ENCODE results near the gene CST9.
A peak's percentile ranks its signal among the peaks of the same experiment; 100 is the strongest.

The CST9 gene

GRCh38 chr20:23640671-23641667 lies 35.3 kb upstream of the CST9 start:
- no peak overlapping the region for H3K27ac ChIP-seq

DNA sequence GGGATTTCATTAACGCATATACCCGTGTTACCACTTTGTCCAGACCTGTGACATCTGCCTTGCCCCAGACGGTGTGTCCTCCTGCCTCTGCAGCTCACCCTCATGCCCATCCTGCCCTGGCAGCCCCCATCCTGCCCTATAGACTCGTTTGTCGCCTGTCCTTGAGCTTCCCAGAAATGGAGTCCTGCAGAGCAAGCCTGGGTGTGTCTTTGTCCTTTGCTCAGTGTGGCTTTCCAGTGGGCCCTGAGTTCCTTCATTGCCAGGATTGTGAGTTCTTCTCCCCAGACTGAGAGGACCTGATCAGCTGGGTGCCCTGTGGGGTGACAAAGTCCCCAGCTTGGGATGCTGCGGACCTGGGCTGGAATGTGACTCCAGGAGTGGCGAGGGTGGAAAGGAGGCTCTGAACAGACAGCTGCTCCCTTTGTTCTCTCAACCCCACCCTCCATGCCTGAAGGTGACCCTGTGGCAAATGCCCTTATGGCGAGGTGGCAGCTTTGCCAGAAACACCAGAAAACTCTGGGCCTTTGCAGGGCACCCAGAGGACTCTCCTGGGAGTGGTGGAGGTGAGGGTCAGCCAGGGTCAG lies 34.4 kb upstream of the CST9 start:
- TF ChIP-seq, protein P1, sequence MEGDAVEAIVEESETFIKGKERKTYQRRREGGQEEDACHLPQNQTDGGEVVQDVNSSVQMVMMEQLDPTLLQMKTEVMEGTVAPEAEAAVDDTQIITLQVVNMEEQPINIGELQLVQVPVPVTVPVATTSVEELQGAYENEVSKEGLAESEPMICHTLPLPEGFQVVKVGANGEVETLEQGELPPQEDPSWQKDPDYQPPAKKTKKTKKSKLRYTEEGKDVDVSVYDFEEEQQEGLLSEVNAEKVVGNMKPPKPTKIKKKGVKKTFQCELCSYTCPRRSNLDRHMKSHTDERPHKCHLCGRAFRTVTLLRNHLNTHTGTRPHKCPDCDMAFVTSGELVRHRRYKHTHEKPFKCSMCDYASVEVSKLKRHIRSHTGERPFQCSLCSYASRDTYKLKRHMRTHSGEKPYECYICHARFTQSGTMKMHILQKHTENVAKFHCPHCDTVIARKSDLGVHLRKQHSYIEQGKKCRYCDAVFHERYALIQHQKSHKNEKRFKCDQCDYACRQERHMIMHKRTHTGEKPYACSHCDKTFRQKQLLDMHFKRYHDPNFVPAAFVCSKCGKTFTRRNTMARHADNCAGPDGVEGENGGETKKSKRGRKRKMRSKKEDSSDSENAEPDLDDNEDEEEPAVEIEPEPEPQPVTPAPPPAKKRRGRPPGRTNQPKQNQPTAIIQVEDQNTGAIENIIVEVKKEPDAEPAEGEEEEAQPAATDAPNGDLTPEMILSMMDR (IDR thresholded peaks at IDR 0.05), result no peak
- DNase-seq, result no peak
- Histone ChIP-seq H3K27ac (no peak overlapping the region), H3K4me3 (no peak overlapping the region), H3K27me3 (no peaks in the 10 kb centered on the region), H3K36me3 (peaks cover 0 to 4% (median 1%) of the 10 kb centered on the region in 3 donors), H3K4me1 (peaks cover 0 to 26% (median 14%) of the 10 kb centered on the region in 4 donors), H3K9me3 (no peaks in the 10 kb centered on the region)
- intact Hi-C loops (cut with DNase I; ENCODE audit: low total_unique reads), result no loop called here

More at GRCh38 chr20:23640671-23641667, 35.3 kb upstream of the CST9 start:
- no peaks in the 10 kb centered on the region for H3K9me3 ChIP-seq
- TF ChIP-seq, protein P1 (IDR thresholded peaks at IDR 0.05), result no peak
- no peak overlapping the region for H3K4me3 ChIP-seq
- no peaks in the 10 kb centered on the region for H3K36me3 ChIP-seq
- H3K4me1 ChIP-seq, result peaks cover 0 to 17% (median 8%) of the 10 kb centered on the region in 4 donors
- no peak for DNase-seq
- H3K27me3 ChIP-seq, result no peaks in the 10 kb centered on the region
- intact Hi-C loops (cut with DNase I; ENCODE audit: low total_unique reads), result no loop called here

- intact Hi-C loops (cut with DNase I; ENCODE audit: low total_unique reads), result loop anchor here (10.0 kb wide), 1 partner anchor 215 kb away; the partner anchor contains the start of gene NAPB
- peaks cover 1 to 10% (median 7%) of the 10 kb centered on the region in 3 donors for H3K36me3 ChIP-seq
- TF ChIP-seq, protein P1 (IDR thresholded peaks at IDR 0.05), result no peak
- no peaks in the 10 kb centered on the region for H3K9me3 ChIP-seq
- H3K4me1 ChIP-seq, result peaks cover 0 to 32% (median 20%) of the 10 kb centered on the region in 4 donors
- H3K4me3 ChIP-seq, result no peak overlapping the region
- H3K27ac ChIP-seq, result no peak overlapping the region
- no peak for DNase-seq
- no peaks in the 10 kb centered on the region for H3K27me3 ChIP-seq
Measured at GRCh38 chr20:23639490-23639958, 33.8 kb upstream of the CST9 start.

GRCh38 chr20:23638309-23638708 lies 32.6 kb upstream of the CST9 start:
- Histone ChIP-seq H3K4me1 (peaks cover 0 to 39% (median 24%) of the 10 kb centered on the region in 4 donors), H3K27ac (peak overlapping the region; percentile 98 to 100), H3K9me3 (no peaks in the 10 kb centered on the region), H3K27me3 (no peaks in the 10 kb centered on the region), H3K4me3 (peak overlapping the region; percentile 100), H3K36me3 (peaks cover 13 to 22% (median 19%) of the 10 kb centered on the region in 3 donors)
- intact Hi-C loops (cut with DNase I; ENCODE audit: low total_unique reads), result loop anchor here (10.0 kb wide), 1 partner anchor 214 kb away; the partner anchor contains the start of gene NAPB
- DNase-seq, result no peak
- TF ChIP-seq, protein P1 (IDR thresholded peaks at IDR 0.05), result no peak

Measured in tibial artery (tissue), 4 donors.